T1000 (cell line): ENCODE data around the gene COL4A4.
"Not testable (repeated sequence)": the region's sequence is repeated elsewhere in the genome, so short reads cannot be mapped to it uniquely, and the experiment has no call there.

Source experiments
- DNase-seq: peaks from one replicate; lab custom pipeline; 2025; ENCODE audit warnings: mixed read lengths; lab: John Stamatoyannopoulos, UW

The COL4A4 gene

GRCh38 chr2:227163998-227164762 is at the start of gene COL4A4, which contains the start of gene COL4A3:
Gene COL4A4, minus strand, starts transcription at chr2:227164205. Its CDS starts 16,722 bp downstream, at chr2:227147483.
Gene COL4A3, plus strand, starts transcription at chr2:227164624. Its CDS starts 103 bp downstream, at chr2:227164727.
- peak; percentile 12 for DNase-seq

DNA sequence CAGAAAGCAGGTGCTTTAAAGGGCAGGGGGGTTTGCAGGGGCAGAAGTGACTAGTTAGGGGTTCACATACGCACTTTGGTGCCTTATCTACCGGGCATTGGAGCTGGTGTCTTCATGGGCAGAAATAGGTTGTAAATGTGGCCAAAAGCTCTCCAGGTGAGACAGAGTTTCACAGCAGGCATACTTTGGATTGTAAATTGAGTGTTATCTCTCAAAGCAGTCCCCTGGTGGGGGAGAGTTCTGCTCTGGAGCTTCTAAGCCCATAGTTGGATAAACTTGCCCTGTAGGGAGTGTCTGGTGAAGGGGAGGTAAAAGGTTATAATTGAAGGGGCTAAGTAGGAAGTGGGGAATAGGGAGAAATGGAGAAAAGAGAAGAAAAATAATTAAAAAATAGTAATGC is 43.6 kb upstream of the COL4A4 start:
- no peak for DNase-seq

- no peak for DNase-seq
Observed at GRCh38 chr2:227206406-227206805, 42.4 kb upstream of the COL4A4 start.

DNA sequence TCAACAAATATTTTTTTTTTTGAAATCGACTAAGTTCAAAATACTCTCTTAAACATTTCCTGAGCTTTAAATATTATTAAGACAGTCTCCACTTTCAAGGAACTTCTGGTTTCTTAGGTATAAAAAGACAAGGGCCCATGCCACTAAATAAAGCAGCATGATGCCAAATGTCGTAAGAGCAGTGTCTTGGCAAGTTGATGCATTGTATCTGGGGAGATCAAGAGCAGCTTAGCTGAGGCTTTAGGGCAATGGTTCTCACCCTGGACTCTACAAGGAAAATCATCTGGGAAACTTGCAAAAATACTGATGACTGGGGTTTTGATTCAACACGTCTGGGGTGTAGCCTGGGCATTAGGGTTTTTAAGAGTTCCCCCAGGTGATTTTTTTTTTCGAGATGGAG is 41.7 kb upstream of the COL4A4 start:
- no peak for DNase-seq

GRCh38 chr2:227204452-227204851 is 40.4 kb upstream of the COL4A4 start:
- DNase-seq = no peak

- no peak for DNase-seq
Observed at GRCh38 chr2:227201771-227202170, 37.8 kb upstream of the COL4A4 start.

GRCh38 chr2:227198866-227199265 is 34.9 kb upstream of the COL4A4 start:
- no peak for DNase-seq

- no peak for DNase-seq
Observed at GRCh38 chr2:227194219-227194618, 30.2 kb upstream of the COL4A4 start.

DNA sequence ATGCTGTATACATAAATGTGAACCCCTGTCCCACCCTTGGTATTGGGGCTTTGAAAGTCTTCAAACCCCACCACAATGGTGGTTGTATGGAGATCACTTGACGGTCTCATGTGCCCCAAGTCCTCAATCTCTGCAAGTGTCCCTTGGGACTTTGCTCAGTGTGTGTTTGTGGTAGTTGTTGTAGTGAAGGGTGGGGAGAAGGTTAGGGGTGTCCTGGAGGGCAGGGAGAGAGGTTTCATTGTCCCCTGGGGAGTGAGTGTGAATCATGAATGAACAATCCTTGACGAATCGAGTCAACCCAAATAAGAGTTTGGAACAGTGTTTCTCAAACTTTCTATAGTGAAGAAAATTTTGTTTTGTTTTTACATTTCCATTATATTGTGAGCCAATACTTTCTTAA is 28.5 kb upstream of the COL4A4 start:
- DNase-seq = no peak

GRCh38 chr2:227191367-227191766 is 27.4 kb upstream of the COL4A4 start:
- DNase-seq = no peak

- no peak for DNase-seq
Observed at GRCh38 chr2:227188292-227188691, 24.3 kb upstream of the COL4A4 start.

DNA sequence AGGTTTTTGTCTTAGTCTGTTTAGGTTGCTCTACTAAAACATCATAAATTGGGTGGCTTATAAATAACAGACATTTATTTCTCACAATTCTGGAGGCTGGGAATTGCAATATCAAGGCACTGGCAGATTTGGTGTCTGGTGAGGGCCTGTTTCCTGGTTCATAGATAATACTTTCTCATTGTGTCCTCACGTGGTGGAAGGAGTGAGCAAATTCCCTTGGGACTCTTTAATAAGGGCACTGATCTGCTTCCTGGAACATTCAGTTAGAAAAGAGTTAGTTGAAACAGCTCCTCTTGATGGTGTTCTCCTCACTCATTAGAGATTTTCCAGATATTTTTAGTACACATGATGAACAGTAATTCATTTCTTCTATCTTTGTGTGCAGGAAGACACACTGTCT is 22.7 kb upstream of the COL4A4 start:
- no peak for DNase-seq

- DNase-seq = no peak
Observed at GRCh38 chr2:227185615-227186232, 21.7 kb upstream of the COL4A4 start.

DNA sequence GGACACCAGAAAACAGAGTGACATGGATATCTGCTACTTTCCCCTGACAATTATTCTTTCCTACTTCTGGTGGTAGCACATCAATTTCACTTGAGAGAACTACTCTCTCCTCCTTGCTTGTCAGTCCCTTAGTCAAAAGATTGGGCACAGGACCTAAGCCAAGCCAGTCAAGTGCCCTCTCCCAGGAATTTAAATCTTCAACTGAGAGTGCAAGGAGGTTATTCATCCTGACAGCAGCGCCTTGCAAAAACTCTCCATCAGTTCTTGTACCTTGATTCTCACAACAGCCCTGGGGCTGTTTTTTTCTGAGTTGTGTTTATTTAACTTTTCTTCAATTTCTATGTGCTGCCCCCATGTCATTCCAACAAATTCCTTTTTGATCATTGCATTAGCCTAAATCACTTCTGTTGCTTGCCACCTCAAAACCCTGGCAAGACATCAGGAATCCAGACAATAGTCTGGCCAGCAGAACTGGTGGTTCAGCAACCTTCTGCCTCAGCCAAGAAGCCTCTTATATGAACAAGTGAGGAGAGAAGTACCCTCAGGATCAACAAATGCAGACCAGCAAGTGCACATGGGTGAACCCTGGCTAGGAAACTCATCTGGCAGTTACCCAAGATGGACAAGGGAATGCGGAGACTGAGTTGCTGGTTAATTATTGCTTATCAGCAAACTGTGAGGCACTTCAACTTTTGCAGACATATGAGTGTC is 19.8 kb upstream of the COL4A4 start:
- DNase-seq = no peak

DNA sequence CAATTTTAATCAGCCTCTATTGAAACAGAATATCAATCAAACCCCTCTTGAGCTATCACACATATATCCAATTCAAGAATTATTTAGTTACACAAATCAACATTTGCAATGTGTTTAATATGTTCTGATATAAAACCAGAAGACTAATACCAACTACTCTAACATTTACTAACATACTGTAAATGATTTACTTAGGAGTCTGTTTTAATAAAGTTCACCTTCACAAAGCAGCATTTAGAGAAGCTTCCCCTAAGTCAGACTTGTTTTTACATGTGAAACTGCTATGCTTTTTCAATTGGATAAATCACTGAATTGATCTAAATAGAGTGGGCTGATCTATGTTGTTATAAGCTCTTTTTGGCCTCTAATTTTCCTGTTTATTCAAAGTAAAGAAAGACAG is 18.8 kb upstream of the COL4A4 start:
- no peak for DNase-seq

GRCh38 chr2:227180770-227181169 is 16.8 kb upstream of the COL4A4 start:
- DNase-seq = no peak

- DNase-seq = no peak
Observed at GRCh38 chr2:227179988-227180685, 16.1 kb upstream of the COL4A4 start.

- no peak for DNase-seq
Observed at GRCh38 chr2:227177592-227178336, 13.8 kb upstream of the COL4A4 start.

DNA sequence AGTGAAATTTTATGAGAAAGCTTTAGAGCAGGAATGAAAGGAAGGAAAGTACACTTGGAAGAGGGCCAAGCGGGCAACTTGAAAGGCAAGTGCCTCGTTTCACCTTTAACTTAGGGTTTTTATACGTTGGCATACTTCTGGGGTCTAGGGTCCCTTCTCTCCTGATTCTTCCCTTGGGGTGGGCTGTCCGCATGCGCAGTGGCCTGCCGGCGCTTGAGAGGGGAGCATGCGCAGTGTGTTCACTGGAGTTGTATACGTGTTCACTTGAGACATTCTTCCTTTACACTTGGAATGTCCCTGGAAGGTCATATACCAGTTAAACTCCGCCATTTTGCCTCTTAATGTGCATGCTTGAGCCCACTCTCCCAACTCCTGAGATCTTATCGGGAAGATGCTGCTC is 7.8 kb upstream of the COL4A4 start:
- DNase-seq = not testable (repeated sequence)

- no peak for DNase-seq
Observed at GRCh38 chr2:227164763-227165291, 822 bp upstream of the COL4A4 start.

DNA sequence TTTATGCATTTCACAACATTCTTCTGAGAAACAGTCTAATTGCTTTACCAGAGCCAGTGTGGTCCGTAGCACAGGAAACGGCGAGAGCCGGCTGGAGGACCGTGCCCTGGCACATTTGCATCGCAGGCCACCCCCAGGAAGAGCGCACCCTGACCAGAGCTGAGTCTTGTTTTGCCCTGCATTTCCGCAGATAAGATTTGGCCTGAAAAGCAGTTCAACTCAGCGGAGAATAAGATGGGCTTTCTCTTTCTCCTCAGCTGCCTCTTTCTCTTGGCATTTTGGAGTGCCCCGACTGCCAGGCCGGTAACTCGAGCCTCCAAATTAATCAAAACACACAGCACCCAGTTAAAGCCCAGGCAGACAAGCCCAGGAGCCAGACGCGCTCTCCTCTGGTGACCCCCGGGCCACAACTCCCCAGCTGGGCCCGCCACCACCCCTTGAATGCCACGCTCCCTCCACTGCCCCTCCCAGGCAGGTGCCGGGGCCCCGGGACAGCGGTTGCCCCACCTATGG is 464 bp downstream of the COL4A4 start:
- no peak for DNase-seq
